Heart left ventricle (tissue), 13 donors: ENCODE data around the gene CBFA2T2.

ENCODE experiments used
- POLR2A ChIP-seq, 2 donors: fragments of 450-650 bp; IDR thresholded peaks; one replicate each; pipeline ENCODE4 v1.6.1; 2017; ENCODE audit warnings: antibody characterized with exemption in 2 of 2, mild to moderate bottlenecking in 2 of 2, moderate library complexity in 2 of 2
- TF ChIP-seq, protein P1 (sequence below), 12 donors: fragments of 200-600 bp; sonication (generic) in 4 of 12; IDR thresholded peaks; one replicate each; pipeline versions ENCODE4 v1.5.0 to v1.8.0; 2018 to 2022; ENCODE audit warnings: antibody characterized with exemption in 12 of 12, mild to moderate bottlenecking in 5 of 12
- donor health status: ischemic (EF 13 %, LVEDD 7.1; RV severe dilation, severe dysfunction).
- donor health status: DM: no; HTN: yes; CAD: no.
- donor health status: DM: no; HTN: no; CAD: no.
- donor health status: ischemic (EF 25% LVEDD 6.9; RV normal size, moderate dysfunction).
- donor health status: ischemic (EF 25% LVEDD 5.7; RV mildly dilated, moderate dysfunction).
- donor health status: ischemic (EF 35%, LVEDD 5.7; RV mildly dilated, moderate dysfunction).
- donor health status: nonischemic (EF 11% LVEDD 7.7; RV severe dilation, severe dysfunction).
- donor health status: DM: yes; HTN: yes; CAD: no.
- donor health status: PGD.
- donor health status: ischemic (EF 29% LVEDD 5.4; RV normal size, mild dysfunction).
- donor health status: nonischemic (EF 23%, LVEDD 6.1; RV moderate dilation, normal function).

DNA sequence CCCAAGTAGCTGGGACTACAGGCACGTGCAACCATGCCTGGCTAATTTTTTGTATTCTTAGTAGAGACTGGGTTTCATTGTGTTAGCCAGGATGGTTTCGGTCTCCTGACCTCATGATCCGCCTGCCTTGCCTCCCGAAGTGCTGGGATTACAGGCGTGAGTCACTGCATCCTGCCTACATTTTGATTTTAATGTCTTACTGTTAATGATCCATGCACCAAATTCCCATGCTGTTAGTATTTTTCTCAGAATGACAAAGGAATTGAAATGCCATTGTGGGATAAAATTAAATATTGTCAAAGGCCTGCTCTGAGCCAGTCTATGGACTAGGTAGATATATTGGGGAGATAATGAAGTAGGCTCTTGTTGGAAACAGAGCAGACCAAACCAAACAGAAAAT lies 28.2 kb downstream of the CBFA2T2 start:
- TF ChIP-seq POLR2A (IDR thresholded peaks at IDR 0.05) = no peak
- TF ChIP-seq, protein P1, sequence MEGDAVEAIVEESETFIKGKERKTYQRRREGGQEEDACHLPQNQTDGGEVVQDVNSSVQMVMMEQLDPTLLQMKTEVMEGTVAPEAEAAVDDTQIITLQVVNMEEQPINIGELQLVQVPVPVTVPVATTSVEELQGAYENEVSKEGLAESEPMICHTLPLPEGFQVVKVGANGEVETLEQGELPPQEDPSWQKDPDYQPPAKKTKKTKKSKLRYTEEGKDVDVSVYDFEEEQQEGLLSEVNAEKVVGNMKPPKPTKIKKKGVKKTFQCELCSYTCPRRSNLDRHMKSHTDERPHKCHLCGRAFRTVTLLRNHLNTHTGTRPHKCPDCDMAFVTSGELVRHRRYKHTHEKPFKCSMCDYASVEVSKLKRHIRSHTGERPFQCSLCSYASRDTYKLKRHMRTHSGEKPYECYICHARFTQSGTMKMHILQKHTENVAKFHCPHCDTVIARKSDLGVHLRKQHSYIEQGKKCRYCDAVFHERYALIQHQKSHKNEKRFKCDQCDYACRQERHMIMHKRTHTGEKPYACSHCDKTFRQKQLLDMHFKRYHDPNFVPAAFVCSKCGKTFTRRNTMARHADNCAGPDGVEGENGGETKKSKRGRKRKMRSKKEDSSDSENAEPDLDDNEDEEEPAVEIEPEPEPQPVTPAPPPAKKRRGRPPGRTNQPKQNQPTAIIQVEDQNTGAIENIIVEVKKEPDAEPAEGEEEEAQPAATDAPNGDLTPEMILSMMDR (IDR thresholded peaks at IDR 0.05) = no peak
